ENCODE results near the gene MMP15. TPM values are rescaled to one million over a fixed set of nuclear protein-coding genes. Genes with fewer than 3 reads are reported as not detected.

MMP15 gene
- total and polyA plus RNA-seq, 2 donors (not counting 3 experiments of a cell fraction or from before 2014, with no cell fraction given), result 12.6 to 16.0 TPM

GRCh38 chr16:58039829-58040495, 14.4 kb downstream of the MMP15 start:
- Histone ChIP-seq H3K9me3 (replicated peaks; ENCODE audit: control insufficient read depth, insufficient read depth, low read length) (no peaks in the 10 kb centered on the region), H3K79me2 (ENCODE audit: control insufficient read depth, insufficient read depth, low read length) (no peaks in the 10 kb centered on the region), H4K20me1 (replicated peaks; ENCODE audit: control insufficient read depth, extremely low read depth, insufficient read depth, low read length) (no peaks in the 10 kb centered on the region), H3K27ac (ENCODE audit: insufficient read depth, low read depth, low read length) (no peak overlapping the region), H3K4me1 (ENCODE audit: control insufficient read depth, extremely low read depth, insufficient read depth, low read length) (no peaks in the 10 kb centered on the region), H2AFZ (ENCODE audit: low read depth, low read length) (no peak overlapping the region), H3K9me1 (replicated peaks; ENCODE audit: control insufficient read depth, extremely low read depth, insufficient read depth, low read length) (no peaks in the 10 kb centered on the region), H3K27me3 (ENCODE audit: control insufficient read depth in 2 of 2, insufficient read depth in 2 of 2, low read length in 2 of 2) (no peaks in the 10 kb centered on the region), H3K4me3 (replicated peaks in 1 of 3; ENCODE audit: insufficient read depth in 1 of 3, low read depth in 1 of 3, low read length in 3 of 3) (no peak overlapping the region), H3K9ac (replicated peaks; ENCODE audit: extremely low read depth, insufficient read depth, low read length) (no peak overlapping the region), H3K36me3 (ENCODE audit: control insufficient read depth in 2 of 2, extremely low read depth in 1 of 2, insufficient read depth in 2 of 2, low read length in 2 of 2) (no peaks in the 10 kb centered on the region), H3K4me2 (ENCODE audit: insufficient read depth, low read length) (no peak overlapping the region)
- DNase-seq (ENCODE audit: low read depth, low spot score), result no peak
- POLR2A ChIA-PET, result interaction anchor here (0.5 kb wide), 1 partner anchor 564 kb away, joined by 8 read pairs; no protein-coding TSS in a partner anchor
- FAIRE-seq, result no peak
- dilution Hi-C loops (cut with MboI; ENCODE audit: extremely low pct_ligation_motif_present, low sequenced_read_pairs) (no loop called here), intact Hi-C loops (cut with micrococcal nuclease) (no loop called here)
- BruUV-seq (replicated peaks), result no TSS peak
- TF ChIP-seq GATA2 (IDR thresholded peaks at IDR 0.05; ENCODE audit: insufficient read depth, insufficient read length, low read depth, low read length) (no peak), FOS (IDR thresholded peaks at IDR 0.05; ENCODE audit: borderline replicate concordance, insufficient read depth, low read length) (no peak), POLR2A (IDR thresholded peaks at IDR 0.05; ENCODE audit: low read depth, low read length) (no peak), JUN (IDR thresholded peaks at IDR 0.05; ENCODE audit: borderline replicate concordance, insufficient read depth, insufficient read length, low read depth) (no peak), MYC (IDR thresholded peaks at IDR 0.05; ENCODE audit: low read depth, low read length) (no peak), EZH2 (IDR thresholded peaks at IDR 0.05; ENCODE audit: borderline replicate concordance, low read depth, low read length, severe bottlenecking) (no peak), CTCF (IDR thresholded peaks at IDR 0.05; ENCODE audit: extremely low read depth in 1 of 2, insufficient read depth in 1 of 2, low read depth in 1 of 2, low read length in 2 of 2) (no peak), POLR2AphosphoS5 (IDR thresholded peaks at IDR 0.05; ENCODE audit: insufficient read depth, low read depth, low read length) (no peak)
- TF ChIP-seq, protein P1, sequence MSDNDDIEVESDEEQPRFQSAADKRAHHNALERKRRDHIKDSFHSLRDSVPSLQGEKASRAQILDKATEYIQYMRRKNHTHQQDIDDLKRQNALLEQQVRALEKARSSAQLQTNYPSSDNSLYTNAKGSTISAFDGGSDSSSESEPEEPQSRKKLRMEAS (IDR thresholded peaks at IDR 0.05; ENCODE audit: insufficient read depth, insufficient read length), result no peak
- CTCF ChIA-PET, result interaction anchor here (1.3 to 1.8 kb wide), 2 partner anchors 16 to 106 kb away, joined by 3 to 5 read pairs; no protein-coding TSS in a partner anchor

Data from endothelial cell of umbilical vein (primary cell).